MM.1S (cell line): ENCODE data around the gene PRSS56.

ENCODE experiments used
- CTCF ChIP-seq: fragments of 300-600 bp; sonication (generic); IDR thresholded peaks from 2 replicates; pipeline ENCODE4 v1.5.1; 2016; ENCODE audit warnings: antibody characterized with exemption, low read length, mixed read lengths
- EZH2 ChIP-seq: fragments of 300-600 bp; sonication (generic); optimal IDR thresholded peaks from 2 replicates; pipeline ENCODE3; 2017; ENCODE audit warnings: low read depth, mild to moderate bottlenecking, antibody characterized with exemption, low read length, mixed read lengths

- no peak for TF ChIP-seq CTCF
- no peak for TF ChIP-seq EZH2
Observed at GRCh38 chr2:232504438-232504837, 15.8 kb upstream of the PRSS56 start.
